NCI-H345 treated with DMSO at 0.1 percent for 48 hours (cell line): Measurements from ENCODE around the gene TRIAP1.
"Not testable (repeated sequence)": the region's sequence is repeated elsewhere in the genome, so short reads cannot be mapped to it uniquely, and the experiment has no call there.

Experiments used
- DNase-seq: peaks from one replicate; lab custom pipeline; 2025; ENCODE audit not compliant: unreplicated experiment; lab: John Stamatoyannopoulos, UW

The TRIAP1 gene

GRCh38 chr12:120445911-120446843, at the start of gene TRIAP1, which contains the start of gene GATC:
TSS of gene TRIAP1 (minus strand) at chr12:120446384. CDS start at chr12:120446372, 12 bp downstream.
TSS of gene GATC (plus strand) at chr12:120446444. CDS start at chr12:120446481, 37 bp downstream.
- peak; percentile 54 for DNase-seq

DNA sequence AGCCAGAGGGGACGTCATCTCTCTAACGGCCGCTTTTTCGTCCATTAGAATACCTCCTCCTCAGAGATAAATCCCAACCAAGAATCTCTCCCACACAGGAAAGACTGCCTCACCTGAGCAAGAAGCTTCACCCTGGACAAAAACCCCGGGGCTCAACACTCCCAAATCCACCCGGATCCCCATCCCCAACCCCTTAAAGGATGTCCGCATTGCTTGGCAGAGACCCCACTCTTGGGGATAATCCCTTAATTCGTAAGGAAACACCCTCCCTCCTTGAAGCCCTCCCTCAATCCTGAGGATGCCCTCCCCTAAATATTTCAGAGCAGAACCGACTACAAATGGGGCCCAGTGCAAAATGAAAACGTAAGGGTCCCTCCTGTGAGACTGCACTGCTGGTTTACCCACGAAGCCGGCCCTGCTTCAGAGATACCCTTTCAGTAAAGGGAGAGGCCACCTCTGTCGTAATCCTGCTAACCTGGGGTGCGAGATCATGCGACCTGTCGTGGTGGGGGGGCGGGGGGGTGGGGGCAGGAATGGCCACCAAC, 49.1 kb upstream of the TRIAP1 start:
- no peak for DNase-seq

GRCh38 chr12:120490833-120491512, 44.8 kb upstream of the TRIAP1 start:
- no peak for DNase-seq

DNA sequence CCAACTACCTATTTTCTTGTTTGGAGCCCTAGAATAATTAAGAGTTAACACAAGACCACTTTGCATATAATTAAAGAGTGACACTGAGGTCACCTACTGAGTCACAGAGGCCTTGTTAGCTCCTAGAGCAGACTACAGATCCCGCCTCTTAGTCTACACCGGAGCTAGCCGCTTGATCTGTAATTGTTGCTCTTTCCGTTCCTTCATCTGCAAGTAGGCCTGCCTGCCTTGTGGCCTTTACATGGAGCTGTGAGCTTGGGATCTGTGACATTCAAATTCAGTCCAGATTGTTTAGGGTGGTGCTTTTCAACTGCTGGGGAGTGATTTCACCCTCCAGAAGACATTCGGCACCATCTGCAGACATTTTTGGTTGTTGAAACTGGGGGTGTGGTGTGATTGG, 44.1 kb upstream of the TRIAP1 start:
- no peak for DNase-seq

DNA sequence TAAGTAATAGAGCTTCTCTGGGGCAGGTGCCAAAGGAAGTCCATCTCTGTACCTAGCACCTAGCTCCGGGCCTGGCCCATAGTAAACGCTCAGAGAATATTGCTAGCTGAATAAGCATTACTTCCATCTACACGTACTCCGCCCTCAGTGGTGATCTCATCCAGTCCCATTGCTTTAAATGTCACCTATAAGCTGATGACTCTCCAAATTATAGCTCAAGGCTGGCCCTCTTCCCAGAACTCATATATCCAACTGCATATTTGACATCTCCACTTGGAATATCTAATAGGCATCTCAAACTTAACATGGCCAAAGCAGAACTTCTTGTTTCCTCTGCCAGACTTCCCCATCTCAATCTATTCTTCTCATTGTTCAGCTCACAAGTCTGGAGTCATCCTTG, 42.8 kb upstream of the TRIAP1 start:
- no peak for DNase-seq

- DNase-seq, result no peak
These were observed 42.0 kb upstream of the TRIAP1 start for GRCh38 chr12:120488057-120488640.

- DNase-seq, result not testable (repeated sequence)
These were observed 41.4 kb upstream of the TRIAP1 start for GRCh38 chr12:120487552-120487951.

- DNase-seq, result no peak
These were observed 40.0 kb upstream of the TRIAP1 start for GRCh38 chr12:120485961-120486881.

- DNase-seq, result no peak
These were observed 37.4 kb upstream of the TRIAP1 start for GRCh38 chr12:120483621-120484020.

DNA sequence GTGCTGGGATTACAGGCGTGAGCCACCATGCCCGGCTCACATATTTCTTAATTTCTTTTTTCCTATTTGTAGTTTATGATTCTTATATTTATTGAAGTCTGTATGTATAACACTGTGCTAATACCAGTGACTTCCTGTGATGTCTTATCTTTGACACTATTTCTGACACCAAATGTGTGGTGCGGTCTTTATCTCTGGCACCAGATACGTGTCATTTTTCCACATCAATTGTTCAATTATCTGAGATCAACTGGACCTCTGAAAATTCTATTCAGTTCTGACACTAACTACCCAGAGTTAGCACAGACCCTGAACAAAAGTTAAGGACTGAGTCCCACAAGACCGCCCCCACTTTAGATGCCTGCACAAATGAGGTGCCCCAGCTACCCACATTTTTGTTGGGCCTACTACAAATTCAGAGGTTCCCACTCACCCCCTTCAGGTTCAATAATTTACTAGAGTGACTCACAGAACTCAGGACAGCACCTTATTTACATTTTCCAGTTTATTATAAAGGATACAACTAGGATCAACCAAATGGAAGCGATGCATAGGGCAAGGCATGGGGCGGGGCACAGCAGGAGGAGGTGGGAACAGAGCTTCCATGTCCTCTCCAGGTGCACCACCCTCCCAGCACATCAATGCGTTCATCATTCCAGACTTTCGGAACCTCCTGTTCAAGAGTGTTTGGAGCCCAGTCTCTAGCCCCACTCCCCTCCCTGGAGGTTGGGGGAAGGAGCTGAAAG, 35.0 kb upstream of the TRIAP1 start:
- DNase-seq, result no peak

DNA sequence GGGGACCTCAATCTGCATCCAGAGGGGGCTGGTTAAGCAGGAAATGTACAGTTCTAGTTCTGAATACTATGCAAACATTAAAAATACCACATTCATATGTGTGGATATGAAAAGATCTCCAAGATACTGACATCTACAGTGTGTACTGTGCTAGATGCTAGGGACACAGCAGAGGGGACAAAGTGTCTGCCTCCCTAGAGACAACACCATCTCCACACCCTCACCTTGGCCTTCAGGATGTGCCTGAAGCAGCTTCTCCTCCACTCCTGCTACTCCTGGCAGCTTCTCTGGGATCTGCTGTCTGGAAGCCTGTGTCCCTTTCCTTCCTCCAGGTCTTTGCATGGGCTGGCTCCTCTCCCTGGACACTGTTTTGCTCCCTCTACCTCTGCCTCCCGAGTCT, 34.0 kb upstream of the TRIAP1 start:
- DNase-seq, result no peak

- no peak for DNase-seq
These were observed 33.3 kb upstream of the TRIAP1 start for GRCh38 chr12:120479458-120479857.

- no peak for DNase-seq
These were observed 29.5 kb upstream of the TRIAP1 start for GRCh38 chr12:120475643-120476042.

DNA sequence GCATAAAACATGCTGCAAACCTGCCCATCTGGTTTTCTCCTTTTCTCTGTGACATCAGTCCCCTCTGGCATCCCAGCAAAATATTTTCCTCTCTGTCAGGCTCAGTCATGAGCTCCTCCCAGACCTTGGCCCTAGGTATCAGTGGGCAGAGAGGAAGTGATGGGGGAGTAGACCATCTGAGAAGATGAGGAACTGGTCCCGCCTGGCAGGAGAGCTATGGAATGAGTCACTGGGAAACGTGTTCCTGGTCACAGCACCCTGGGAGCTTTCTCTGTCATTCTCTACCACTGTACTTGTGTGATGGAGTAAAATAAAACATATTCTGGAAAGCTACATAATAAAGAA, 28.4 kb upstream of the TRIAP1 start:
- no peak for DNase-seq

DNA sequence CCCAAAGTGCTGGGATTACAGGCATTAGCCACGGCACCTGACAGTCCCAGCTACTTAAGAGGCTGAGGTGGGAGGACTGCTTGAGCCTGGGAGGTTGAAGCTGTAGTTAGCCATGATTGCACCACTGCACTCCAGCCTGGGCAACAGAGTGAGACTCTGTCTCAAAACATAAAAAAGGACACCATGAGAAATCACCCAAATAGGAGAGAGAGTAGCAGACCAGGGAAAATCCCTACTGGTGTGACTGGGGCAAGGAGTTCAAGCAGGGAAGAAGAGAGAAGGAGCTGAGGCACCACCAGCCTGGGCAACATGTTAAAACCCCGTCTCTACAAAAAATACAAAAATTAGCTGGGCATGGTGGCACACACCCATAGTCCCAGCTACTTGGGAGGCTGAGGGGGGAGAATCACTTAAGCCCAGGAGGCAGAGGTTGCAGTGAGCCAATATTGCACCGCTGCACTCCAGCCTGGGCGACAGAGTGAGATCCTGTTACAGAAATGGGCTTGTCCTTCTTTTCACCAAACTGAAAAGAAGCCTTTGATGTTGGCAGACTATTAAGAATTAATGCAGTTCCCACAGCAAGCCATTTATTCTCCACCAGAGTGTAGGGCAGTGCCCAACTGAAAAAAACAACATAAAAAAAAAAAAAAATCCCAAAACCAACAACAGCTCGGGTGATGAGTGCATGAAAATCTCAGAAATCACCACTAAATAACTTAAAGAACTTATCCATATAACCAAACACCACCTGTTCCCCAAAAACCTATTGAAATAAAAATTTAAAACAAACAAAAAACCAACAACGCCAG, 27.8 kb upstream of the TRIAP1 start:
- DNase-seq, result no peak

DNA sequence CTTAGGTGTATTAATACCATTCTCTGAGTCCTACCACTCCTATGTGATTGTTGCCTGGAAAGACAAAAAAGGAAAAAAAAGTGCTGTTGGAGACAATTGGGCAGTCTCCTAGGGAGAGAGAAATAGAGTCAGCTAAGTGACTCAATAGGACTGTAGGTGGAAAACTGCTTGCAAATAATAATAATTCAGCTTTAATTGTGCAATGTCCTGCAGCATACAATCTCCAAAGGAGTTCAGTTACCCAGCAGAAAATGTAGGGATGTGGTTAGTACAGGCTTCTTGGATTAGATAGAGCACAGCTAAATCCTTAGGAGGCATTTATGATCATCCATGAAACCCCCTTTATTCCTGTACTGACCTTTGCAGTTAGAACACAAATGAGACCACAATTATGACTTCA, 26.3 kb upstream of the TRIAP1 start:
- DNase-seq, result no peak

- DNase-seq, result peak; percentile 15
These were observed 24.1 kb upstream of the TRIAP1 start for GRCh38 chr12:120470150-120470784.

DNA sequence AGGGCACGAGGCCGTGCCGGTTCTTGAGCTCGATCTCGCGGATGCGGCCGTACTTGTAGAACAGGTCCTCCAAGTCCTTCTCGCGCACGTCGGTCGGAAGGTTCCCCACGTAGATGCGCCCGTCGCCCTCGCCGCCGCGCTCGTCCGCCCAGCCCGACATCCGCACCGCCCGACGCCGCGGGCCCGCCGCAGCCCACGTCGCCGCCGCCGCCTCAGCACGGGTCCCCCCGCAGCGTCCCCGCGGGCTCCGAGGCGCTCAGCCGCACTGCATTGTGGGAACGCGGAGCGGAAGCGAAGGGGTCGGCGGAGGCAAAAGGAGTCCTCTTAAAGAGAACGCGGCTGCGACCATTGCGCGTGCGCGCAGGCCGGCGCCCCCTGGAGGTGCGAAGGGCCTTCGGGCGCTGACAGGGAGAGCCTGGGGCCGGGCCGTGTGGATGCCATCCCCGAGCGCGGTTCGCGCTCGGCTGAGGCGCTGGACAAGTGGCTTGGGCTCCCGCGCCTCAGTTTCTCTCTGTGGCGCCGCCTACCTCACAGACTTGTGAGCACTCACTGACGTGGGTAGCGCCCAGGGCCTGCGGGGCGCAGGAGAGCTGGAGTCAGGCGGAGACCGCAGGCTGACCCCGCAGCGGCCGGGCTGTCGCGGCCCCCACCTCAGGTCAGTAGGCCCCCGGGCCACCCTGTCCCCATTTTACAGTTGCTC, 23.4 kb upstream of the TRIAP1 start, which contains the start of gene SRSF9:
Gene SRSF9, minus strand, starts transcription at position 299 of the 700 bp plus-strand sequence. Its CDS starts 139 bp downstream, at position 160.
- DNase-seq, result peak; percentile 87
